GM18505 (cell line): Measurements from ENCODE around the gene NCK2.
"Not testable (repeated sequence)": the region's sequence is repeated elsewhere in the genome, so short reads cannot be mapped to it uniquely, and the experiment has no call there.

Experiments used
- ATAC-seq: cut with Tn5 transposase; IDR thresholded peaks from one replicate; pipeline ENCODE4 v1.9.1; 2021; ENCODE audit not compliant: unreplicated experiment
- POLR2A ChIP-seq: IDR thresholded peaks from 4 replicates; pipeline ENCODE4 v1.6.1; 2011; ENCODE audit warnings: borderline replicate concordance; ENCODE audit not compliant: insufficient read depth, insufficient read length; ENCODE audit errors: extremely low read depth

The NCK2 gene

DNA sequence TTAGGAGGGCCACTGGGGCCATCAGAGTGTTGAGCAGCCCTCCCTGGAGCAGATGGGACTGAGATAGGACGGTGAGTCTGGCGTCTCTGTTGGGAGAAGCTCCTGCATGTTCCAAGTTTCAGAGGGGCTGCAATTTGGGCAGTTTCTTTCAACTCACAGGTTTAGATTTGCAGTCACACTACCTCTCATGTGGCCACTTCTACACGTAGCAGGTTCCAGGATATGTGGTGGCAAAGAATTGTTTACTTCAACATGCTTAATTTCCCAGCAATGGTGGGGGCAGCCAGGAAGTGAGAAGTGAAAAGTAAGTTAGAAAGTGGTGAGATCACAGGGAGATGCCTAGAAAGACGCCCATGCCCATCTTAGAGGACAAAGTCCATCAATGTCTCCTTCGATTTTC is 9.3 kb downstream of the NCK2 start:
- no peak for ATAC-seq
- no peak for TF ChIP-seq POLR2A

DNA sequence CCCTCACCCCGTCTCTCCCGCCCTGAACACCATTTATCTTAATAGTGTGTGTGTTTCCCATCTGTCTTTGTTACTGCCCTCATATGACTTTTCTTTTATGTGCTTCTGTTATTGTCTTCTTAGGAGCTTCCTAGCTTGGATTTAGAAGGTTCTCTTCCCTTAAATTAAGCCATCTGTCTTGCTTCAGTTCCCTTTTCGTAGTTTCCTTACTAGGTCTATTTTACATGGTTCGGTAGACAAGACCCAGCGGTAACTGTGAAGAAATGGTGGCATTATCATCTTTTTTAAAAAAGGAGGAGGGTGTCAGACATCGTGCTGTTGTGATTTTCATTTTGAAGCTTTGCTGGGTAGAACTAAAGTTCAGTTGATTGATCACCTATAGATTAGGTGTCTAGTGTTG is 10.3 kb downstream of the NCK2 start:
- TF ChIP-seq POLR2A, result no peak
- no peak for ATAC-seq

DNA sequence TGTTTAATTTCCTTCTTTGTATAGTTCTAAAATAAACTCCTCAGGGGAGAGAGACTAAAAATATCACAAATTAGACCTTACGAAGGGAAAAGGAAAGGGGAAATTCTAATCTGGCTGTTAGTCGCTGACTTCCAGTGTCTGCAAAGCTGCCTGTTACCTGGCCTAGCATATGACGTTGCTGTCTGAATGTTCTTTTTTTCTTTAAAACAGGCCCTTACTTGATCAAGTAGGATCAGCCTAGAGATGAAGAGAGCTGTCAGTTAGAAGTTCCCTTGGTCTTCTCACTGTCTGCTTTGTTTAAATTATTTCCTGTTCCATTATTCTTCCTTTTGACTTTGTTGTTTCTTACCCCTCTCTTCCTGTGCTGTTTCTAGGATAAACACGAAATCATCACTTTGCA is 11.2 kb downstream of the NCK2 start:
- TF ChIP-seq POLR2A, result no peak
- no peak for ATAC-seq

DNA sequence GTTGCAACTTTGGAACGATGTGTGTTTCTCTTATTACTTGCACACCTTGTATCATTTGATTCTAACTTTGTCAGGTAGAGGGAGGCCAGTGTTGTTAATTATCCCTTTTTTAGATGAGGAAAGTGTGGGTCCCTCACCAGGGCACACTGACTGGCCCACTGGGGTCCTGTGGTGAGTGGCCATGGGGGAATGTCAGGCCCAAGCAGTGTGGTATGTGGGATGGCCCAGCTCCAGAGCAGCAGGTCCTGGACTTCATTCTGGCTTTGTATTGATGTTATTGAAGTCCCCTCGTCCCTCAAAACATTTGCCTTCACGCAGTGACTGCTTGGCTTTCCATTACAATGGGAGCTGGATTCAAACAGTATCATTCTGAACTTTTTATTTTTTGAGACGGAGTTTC is 11.7 kb downstream of the NCK2 start:
- TF ChIP-seq POLR2A, result no peak

DNA sequence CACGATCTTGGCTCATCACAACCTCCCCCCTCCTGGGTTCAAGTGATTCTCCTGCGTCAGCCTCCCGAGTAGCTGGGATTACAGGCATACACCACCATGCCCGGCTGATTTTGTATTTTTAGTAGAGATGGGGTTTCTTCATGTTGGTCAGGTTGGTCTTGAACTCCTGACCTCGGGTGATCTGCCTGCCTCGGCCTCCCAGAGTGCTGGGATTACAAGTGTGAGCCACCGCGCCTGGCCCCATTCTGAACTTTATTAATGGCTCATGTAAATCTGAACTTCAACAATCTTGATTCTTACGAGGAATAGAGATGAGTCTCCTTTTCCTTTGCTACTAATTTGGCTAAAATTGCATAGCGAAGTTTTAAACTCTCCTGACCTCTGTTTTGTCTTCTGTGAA is 12.2 kb downstream of the NCK2 start:
- ATAC-seq, result not testable (repeated sequence)

More for the DNA sequence above, 11.7 kb downstream of the NCK2 start:
- no peak for ATAC-seq

DNA sequence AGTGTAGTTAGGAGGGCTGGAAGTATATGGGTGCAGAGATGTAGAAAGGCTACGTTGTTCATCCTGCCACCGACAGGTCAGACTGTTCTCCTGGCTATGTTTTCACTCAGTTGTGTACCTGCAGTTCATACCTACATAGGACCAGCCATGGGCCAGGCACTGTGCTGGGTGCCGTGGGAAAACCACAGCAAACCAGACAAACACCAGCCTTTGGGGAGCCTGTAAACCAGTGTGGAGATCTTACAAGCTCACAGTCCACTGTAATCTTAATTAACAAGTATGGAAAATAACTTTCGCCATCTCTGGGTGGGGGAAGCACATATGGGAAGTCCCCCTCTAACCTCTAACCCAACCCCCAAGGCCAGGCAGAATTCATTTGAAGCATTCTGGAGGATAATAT is 12.7 kb downstream of the NCK2 start:
- no peak for ATAC-seq
- no peak for TF ChIP-seq POLR2A

DNA sequence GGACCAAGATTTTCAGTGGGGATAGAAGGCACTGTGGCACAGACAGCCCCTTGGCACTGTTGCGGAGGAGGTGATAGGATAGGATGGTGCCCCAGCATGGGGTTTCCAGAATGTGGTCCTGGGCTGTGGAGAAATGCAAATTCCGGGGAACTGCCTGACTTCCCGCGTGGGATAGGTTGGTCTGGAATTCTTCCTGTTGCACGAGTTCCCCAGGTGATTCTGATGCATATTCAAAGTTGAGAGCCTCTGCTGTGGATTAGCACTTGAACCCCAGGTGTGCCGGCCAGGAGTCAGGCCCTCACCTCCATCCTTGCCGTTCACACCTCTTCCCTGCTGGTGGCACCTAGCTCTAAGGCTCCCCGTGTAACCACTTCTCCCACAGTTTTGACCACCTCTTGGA is 15.5 kb downstream of the NCK2 start:
- ATAC-seq, result no peak
- no peak for TF ChIP-seq POLR2A

DNA sequence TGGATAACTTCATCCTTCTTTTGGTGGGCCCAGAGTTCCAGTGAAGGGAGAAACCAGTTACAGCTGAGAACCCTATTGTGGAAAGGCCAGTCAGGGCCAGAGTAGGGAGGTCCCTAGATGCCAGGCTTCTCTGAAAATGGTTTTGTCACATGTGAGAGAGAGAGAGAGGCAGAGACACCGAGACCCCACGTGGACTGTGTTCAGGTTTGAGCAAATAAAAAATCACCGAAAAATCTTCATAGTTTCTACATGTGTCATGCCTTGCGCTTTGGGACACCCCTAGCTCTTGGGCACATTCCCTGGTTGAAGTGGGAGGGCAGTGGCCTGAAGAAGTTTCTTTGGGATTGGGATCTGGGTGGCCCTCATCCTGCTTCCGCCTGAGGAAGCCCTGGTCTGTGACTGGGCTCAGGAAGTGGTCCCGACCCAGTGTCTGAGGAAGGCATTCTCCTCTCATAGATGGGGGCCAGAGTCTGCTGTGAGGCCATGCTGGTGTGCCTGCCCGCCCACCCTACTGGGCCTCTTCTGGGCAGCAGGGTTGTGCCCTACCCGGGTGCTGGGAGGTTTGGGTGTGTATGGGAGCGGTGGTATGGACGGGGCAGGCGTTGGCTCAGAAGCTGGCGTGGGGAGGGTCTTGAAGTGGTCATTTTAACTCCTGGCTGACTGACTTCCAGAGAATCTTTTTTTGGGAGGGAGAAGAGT is 16.1 kb downstream of the NCK2 start:
- no peak for TF ChIP-seq POLR2A
- no peak for ATAC-seq

DNA sequence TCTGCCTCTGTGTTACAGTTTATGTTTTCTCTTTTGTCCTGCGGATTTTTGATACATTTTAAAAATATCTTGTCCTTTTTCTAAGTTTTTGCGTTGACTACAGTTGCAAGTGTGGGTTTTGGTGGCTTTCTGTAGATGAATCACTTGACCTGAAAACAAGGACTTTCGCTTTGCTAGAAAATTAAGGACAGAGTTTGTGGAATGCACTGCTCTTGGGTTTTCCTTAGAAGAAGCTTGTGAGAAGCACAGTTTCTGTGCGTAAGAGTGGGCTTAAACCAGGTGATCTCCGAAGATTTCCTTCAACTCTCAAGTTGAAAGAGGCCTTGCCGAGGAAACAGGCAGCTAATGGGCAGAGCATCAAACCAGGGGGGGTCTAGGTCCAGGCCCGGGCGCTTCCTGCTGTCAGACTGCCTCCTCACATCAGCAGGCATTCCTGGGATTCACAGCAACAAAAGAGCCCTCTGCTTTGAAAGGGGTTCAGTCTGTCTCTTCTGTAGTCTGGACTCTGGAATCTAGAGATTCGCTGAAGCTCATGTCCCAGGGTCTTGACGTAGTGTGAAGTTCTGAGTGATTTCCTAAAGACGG is 17.3 kb downstream of the NCK2 start:
- no peak for TF ChIP-seq POLR2A
- no peak for ATAC-seq

DNA sequence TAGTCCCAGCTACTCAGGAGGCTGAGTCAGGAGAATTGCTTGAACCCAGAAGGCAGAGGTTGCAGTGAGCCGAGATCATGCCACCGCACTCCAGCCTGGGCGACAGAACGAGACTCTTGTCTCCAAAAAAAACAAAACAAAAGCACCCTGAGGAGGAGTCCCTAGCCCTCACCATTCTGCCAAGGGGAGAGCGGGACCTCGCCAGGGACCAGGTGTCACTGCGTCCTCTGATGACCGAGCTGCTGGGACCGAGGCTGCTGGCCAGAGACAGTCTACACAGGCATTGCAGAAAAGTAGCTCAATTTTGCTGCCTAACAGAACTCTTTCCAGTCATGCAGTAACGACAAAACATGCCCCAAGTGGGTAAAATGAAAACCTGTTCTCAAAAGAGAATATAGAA is 18.4 kb downstream of the NCK2 start:
- no peak for ATAC-seq
- TF ChIP-seq POLR2A, result no peak

DNA sequence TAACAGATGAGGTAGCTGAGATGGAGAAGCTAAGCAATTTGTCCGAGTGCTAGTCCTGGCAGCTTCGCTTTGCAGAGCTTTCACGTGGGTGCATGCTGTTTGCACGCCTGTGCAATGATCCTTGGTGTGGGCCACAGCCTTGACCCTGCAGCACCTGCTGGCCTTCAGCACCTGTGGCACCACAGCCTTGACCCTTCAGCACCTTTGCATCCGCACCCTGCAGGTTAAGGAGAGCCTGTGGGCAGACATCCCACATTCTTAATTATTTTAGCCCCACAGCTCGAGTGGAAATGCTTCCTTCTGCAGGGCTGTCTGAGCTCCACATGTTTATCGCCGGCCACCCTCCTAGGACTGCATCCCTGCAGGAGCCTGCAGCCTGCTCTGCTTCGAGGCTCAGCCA is 19.3 kb downstream of the NCK2 start:
- no peak for ATAC-seq
- no peak for TF ChIP-seq POLR2A

DNA sequence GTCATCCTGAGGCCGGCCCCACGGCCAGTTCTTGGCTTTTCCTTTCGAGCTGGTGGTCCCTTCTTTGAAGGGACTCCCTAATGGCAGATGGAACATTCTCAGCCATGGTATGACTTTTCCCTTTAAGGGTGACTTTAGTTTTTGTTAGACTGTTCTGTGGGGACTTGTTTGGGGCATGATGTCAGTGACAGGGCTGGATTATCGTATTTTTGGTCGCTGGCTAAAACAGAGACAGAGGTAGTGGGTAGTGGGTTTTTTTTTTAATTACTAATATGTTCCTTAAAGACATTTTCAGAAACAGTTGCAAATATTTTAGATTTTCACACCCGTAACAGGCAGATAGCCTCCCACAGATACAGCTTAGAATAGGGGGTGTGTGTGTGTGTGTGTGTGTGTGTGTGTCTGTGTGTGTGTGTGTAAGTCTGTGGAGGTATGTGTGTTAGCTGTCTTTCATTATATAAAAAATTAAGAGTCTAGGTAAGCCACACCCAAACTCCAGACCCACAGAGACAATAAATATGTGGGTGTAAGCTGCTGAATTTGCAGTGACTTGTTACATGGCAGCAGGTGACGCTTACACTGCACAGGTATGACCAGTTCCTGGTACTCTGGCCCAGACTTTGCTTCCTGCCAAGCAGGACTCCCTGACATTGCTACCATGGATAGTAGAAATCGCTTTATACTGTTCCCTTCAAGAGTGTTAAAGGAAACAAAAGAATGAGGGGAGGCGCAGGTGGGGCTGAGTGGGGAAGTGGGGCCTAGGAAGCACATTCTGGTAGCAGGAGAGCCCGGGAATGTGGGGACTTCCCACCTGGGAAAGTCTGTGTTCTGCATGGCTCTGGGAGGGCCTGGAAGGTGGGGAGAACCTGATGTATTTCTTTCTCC is 20.9 kb downstream of the NCK2 start:
- ATAC-seq, result no peak
- no peak for TF ChIP-seq POLR2A

DNA sequence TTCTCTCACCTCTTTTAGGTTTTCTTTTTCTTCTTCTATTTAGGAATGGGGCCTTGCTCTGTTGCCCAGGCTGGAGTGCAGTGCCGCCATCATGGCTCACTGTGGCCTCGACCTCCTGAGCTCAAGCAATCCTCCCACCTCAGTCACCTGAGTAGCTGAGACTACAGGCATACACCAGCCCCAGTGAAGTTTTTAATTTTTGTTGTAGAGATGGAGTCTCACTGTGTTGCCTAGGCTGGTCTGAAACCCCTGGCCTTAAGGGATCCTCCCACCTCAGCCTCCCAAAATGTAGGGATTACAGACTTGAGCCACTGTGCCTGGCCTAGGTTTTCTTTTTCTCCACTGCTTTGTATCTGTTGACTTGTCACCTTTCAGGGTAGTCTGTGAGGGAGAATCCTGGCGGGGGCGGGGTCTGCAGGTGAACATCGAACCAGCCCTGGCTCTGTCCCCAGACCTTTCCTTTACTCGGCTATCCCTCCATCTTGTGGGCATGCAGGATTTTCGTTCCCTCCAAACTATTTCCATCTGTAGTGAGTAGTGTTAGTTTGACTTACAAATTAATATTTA is 21.7 kb downstream of the NCK2 start:
- no peak for TF ChIP-seq POLR2A
- no peak for ATAC-seq

DNA sequence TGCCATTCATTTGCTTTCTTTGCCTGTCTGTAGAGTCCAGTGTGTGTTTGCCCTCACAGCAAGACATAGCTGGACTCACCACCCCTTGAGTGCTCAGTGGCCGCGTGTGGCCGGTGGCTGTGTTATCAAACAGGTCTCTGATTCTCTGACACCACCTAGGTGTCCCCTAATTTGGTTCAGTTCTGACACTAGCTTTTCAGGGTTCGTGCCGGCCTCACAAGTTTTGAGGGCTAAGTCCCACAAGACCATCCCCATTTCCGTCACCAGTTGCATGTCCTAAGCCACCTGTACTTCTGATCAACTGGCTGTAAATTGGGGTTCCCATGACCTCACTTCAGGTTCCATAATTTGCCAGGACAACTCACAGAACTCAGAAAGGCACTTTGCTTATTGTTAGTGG is 23.5 kb downstream of the NCK2 start:
- no peak for ATAC-seq

More for the DNA sequence above, 23.5 kb downstream of the NCK2 start:
- no peak for TF ChIP-seq POLR2A
